Liver (tissue), 9 donors: ENCODE measurements around the gene GPR157. TPM values are rescaled to one million over a fixed set of nuclear protein-coding genes. Genes with fewer than 3 reads are reported as not detected.
A peak's percentile ranks its signal among the peaks of the same experiment; 100 is the strongest.

Source experiments
- DNase-seq: peaks from one replicate; pipeline ENCODE4 v3.0.0-alpha.2; 2017; ENCODE audit warnings: low spot score
- H3K27ac ChIP-seq, 2 donors: one replicate each; pipeline ENCODE4 v1.7.0; 2013; ENCODE audit warnings: inconsistent platforms in 2 of 2, low read length in 2 of 2, control low read depth in 1 of 2, low read depth in 1 of 2, mild to moderate bottlenecking in 1 of 2
- H3K27me3 ChIP-seq, 4 donors: one replicate each; pipeline versions ENCODE4 v1.6.1 to v1.7.0; 2013; ENCODE audit warnings: low read length in 3 of 4, inconsistent platforms in 1 of 4, mild to moderate bottlenecking in 1 of 4, moderate library complexity in 1 of 4; ENCODE audit not compliant: control insufficient read depth in 4 of 4, insufficient read depth in 4 of 4
- H3K36me3 ChIP-seq, 4 donors: one replicate each; pipeline versions ENCODE4 v1.6.1 to v1.7.0; 2013; ENCODE audit warnings: low read length in 3 of 4, mild to moderate bottlenecking in 3 of 4, low read depth in 1 of 4, moderate library complexity in 1 of 4; ENCODE audit not compliant: control insufficient read depth in 4 of 4, insufficient read depth in 3 of 4
- H3K4me1 ChIP-seq, 4 donors: one replicate each; pipeline versions ENCODE4 v1.6.1 to v1.7.0; 2013; ENCODE audit warnings: low read length in 3 of 4, mild to moderate bottlenecking in 3 of 4, moderate library complexity in 1 of 4; ENCODE audit not compliant: control insufficient read depth in 4 of 4, insufficient read depth in 4 of 4
- H3K4me3 ChIP-seq, 3 donors: one replicate each; pipeline versions ENCODE4 v1.6.1 to v1.7.0; 2013; ENCODE audit warnings: low read length in 3 of 3, control low read depth in 1 of 3, low read depth in 1 of 3, mild to moderate bottlenecking in 1 of 3
- H3K9ac ChIP-seq, 2 donors: one replicate each; pipeline ENCODE4 v1.7.0; 2013; ENCODE audit warnings: low read length in 2 of 2, mild to moderate bottlenecking in 2 of 2, moderate library complexity in 2 of 2, control low read depth in 1 of 2, low read depth in 1 of 2
- H3K9me3 ChIP-seq, 4 donors: one replicate each; pipeline versions ENCODE4 v1.6.1 to v1.7.0; 2013; ENCODE audit warnings: low read length in 3 of 4; ENCODE audit not compliant: control insufficient read depth in 4 of 4
- FOXA1 ChIP-seq: IDR thresholded peaks from 2 replicates; pipeline ENCODE4 v1.6.1; 2016; ENCODE audit warnings: antibody characterized with exemption
- FOXA2 ChIP-seq: IDR thresholded peaks from 2 replicates; pipeline ENCODE4 v1.6.1; 2016; ENCODE audit warnings: antibody characterized with exemption
- GABPA ChIP-seq, 2 donors: IDR thresholded peaks in 1 of 2; conservative IDR thresholded peaks in 1 of 2; 2 replicates each; pipeline ENCODE4 v1.6.1; 2016; ENCODE audit warnings: antibody characterized with exemption in 2 of 2, mild to moderate bottlenecking in 1 of 2, moderate library complexity in 1 of 2
- HNF4A ChIP-seq, 2 donors: conservative IDR thresholded peaks; 2 replicates each; pipeline ENCODE4 v1.6.1; 2016; ENCODE audit warnings: antibody characterized with exemption in 2 of 2, mild to moderate bottlenecking in 2 of 2
- HNF4G ChIP-seq: IDR thresholded peaks from 2 replicates; pipeline ENCODE4 v1.6.1; 2016; ENCODE audit warnings: antibody characterized with exemption
- JUND ChIP-seq, 2 donors: IDR thresholded peaks; 2 replicates each; pipeline ENCODE4 v1.6.1; 2016; ENCODE audit warnings: antibody characterized with exemption in 2 of 2
- MAX ChIP-seq: IDR thresholded peaks from 2 replicates; pipeline ENCODE4 v1.6.1; 2016; ENCODE audit warnings: antibody characterized with exemption
- NR2F2 ChIP-seq: IDR thresholded peaks from 2 replicates; pipeline ENCODE4 v1.6.1; 2016; ENCODE audit warnings: antibody characterized with exemption
- REST ChIP-seq: IDR thresholded peaks from 2 replicates; pipeline ENCODE4 v1.6.1; 2016; ENCODE audit warnings: antibody characterized with exemption, mild to moderate bottlenecking
- RXRA ChIP-seq, 2 donors: IDR thresholded peaks; 2 replicates each; pipeline ENCODE4 v1.6.1; 2017 to 2018; ENCODE audit warnings: antibody characterized with exemption in 2 of 2, mild to moderate bottlenecking in 1 of 2
- TAF1 ChIP-seq: conservative IDR thresholded peaks from 2 replicates; pipeline ENCODE4 v1.6.1; 2016; ENCODE audit warnings: antibody characterized with exemption, mild to moderate bottlenecking
- WGBS: extraction: QIAGEN DNeasy Blood & Tissue Kit; methylation state at CpG from one replicate; pipeline ENCODE4 v1.1.7; 2013; 5-methylcytosine and 5-hydroxymethylcytosine counted together
- polyA plus RNA-seq, 2 donors: library from polyadenylated mRNA; stranded (reverse) in 1 of 2; unstranded in 1 of 2; fragments of 200-250 nt in 1 of 2; fragments of >200 nt in 1 of 2; fragmentation: Nextera tagmentation in 1 of 2; extraction: Ambion mirVana in 1 of 2; gene quantifications; one replicate each; pipeline versions ENCODE4 v1.2.1 to v1.2.3, GENCODE V29; 2013 to 2015
- total RNA-seq, 2 donors: library from RNA; depleted of rRNA; stranded (reverse); fragments of >200 nt; gene quantifications; one replicate each; pipeline ENCODE4 v1.2.3, GENCODE V29; 2014
- TF ChIP-seq, protein P1 (sequence below): IDR thresholded peaks from 2 replicates; pipeline ENCODE4 v1.6.1; 2016; ENCODE audit warnings: antibody characterized with exemption
- TF ChIP-seq, protein P2 (sequence below): fragments of 150-350 bp; IDR thresholded peaks from 2 replicates; pipeline ENCODE4 v1.5.1; 2017; ENCODE audit warnings: improper control_type of control experiment, low read depth, low read length; ENCODE audit not compliant: missing input control
- TF ChIP-seq, protein P3 (sequence below): IDR thresholded peaks from 2 replicates; pipeline ENCODE4 v1.6.1; 2016; ENCODE audit warnings: antibody characterized with exemption
- donor health status: healthy.
- donor health status: healthy.
- donor health status: healthy.
- donor health status: healthy.
- donor health status: healthy.

The GPR157 gene
- total and polyA plus RNA-seq, 4 donors: 1.3 to 7.0 (median 2.2) TPM

- TF ChIP-seq, protein P1, sequence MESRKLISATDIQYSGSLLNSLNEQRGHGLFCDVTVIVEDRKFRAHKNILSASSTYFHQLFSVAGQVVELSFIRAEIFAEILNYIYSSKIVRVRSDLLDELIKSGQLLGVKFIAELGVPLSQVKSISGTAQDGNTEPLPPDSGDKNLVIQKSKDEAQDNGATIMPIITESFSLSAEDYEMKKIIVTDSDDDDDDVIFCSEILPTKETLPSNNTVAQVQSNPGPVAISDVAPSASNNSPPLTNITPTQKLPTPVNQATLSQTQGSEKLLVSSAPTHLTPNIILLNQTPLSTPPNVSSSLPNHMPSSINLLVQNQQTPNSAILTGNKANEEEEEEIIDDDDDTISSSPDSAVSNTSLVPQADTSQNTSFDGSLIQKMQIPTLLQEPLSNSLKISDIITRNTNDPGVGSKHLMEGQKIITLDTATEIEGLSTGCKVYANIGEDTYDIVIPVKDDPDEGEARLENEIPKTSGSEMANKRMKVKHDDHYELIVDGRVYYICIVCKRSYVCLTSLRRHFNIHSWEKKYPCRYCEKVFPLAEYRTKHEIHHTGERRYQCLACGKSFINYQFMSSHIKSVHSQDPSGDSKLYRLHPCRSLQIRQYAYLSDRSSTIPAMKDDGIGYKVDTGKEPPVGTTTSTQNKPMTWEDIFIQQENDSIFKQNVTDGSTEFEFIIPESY: no peak
- no peak for TF ChIP-seq HNF4A (conservative IDR thresholded peaks at IDR 0.05)
- TF ChIP-seq JUND (IDR thresholded peaks at IDR 0.05): no peak
- TF ChIP-seq FOXA2: no peak
- TF ChIP-seq, protein P2, sequence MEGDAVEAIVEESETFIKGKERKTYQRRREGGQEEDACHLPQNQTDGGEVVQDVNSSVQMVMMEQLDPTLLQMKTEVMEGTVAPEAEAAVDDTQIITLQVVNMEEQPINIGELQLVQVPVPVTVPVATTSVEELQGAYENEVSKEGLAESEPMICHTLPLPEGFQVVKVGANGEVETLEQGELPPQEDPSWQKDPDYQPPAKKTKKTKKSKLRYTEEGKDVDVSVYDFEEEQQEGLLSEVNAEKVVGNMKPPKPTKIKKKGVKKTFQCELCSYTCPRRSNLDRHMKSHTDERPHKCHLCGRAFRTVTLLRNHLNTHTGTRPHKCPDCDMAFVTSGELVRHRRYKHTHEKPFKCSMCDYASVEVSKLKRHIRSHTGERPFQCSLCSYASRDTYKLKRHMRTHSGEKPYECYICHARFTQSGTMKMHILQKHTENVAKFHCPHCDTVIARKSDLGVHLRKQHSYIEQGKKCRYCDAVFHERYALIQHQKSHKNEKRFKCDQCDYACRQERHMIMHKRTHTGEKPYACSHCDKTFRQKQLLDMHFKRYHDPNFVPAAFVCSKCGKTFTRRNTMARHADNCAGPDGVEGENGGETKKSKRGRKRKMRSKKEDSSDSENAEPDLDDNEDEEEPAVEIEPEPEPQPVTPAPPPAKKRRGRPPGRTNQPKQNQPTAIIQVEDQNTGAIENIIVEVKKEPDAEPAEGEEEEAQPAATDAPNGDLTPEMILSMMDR: no peak
- TF ChIP-seq RXRA (IDR thresholded peaks at IDR 0.05): no peak
- TF ChIP-seq FOXA1: no peak
- no peak for TF ChIP-seq HNF4G
Measured at GRCh38 chr1:9111957-9112356, 16.9 kb downstream of the GPR157 start (continued).

GRCh38 chr1:9111357-9111691, 17.6 kb downstream of the GPR157 start:
- H3K27ac ChIP-seq: no peak overlapping the region
- DNase-seq: no peak
- WGBS: 91% methylated on average over 13 of the region's 13 CpGs
- no peak overlapping the region for H3K9ac ChIP-seq
- no peaks in the 10 kb centered on the region for H3K9me3 ChIP-seq
- H3K4me3 ChIP-seq: no peak overlapping the region
- TF ChIP-seq TAF1 (no peak), REST (no peak), HNF4A (conservative IDR thresholded peaks at IDR 0.05) (no peak), NR2F2 (no peak), HNF4G (no peak)
- TF ChIP-seq, protein P3, sequence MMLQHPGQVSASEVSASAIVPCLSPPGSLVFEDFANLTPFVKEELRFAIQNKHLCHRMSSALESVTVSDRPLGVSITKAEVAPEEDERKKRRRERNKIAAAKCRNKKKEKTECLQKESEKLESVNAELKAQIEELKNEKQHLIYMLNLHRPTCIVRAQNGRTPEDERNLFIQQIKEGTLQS: no peak
- H3K36me3 ChIP-seq: peaks cover 0 to 5% (median 0%) of the 10 kb centered on the region in 4 donors
- H3K27me3 ChIP-seq: no peaks in the 10 kb centered on the region
- peaks cover 9 to 16% (median 12%) of the 10 kb centered on the region in 4 donors for H3K4me1 ChIP-seq

GRCh38 chr1:9110669-9111356, 18.1 kb downstream of the GPR157 start:
- WGBS: 41% methylated on average over 18 of the region's 18 CpGs
- Histone ChIP-seq H3K36me3 (peaks cover 0 to 5% (median 0%) of the 10 kb centered on the region in 4 donors), H3K9ac (no peak overlapping the region), H3K9me3 (no peaks in the 10 kb centered on the region), H3K4me1 (peaks cover 9 to 16% (median 12%) of the 10 kb centered on the region in 4 donors), H3K27ac (peak overlapping the region in 1 of 2 donors; percentile 30), H3K4me3 (no peak overlapping the region), H3K27me3 (no peaks in the 10 kb centered on the region)
- DNase-seq: peak; percentile 88
- TF ChIP-seq FOXA1: peak; percentile 27
- peak; percentile 32 to 77 for TF ChIP-seq RXRA (IDR thresholded peaks at IDR 0.05)
- TF ChIP-seq, protein P1: no peak
- peak; percentile 31 to 61 for TF ChIP-seq HNF4A (conservative IDR thresholded peaks at IDR 0.05)
- TF ChIP-seq GABPA (IDR thresholded peaks at IDR 0.05 in 1 of 2, conservative IDR thresholded peaks at IDR 0.05 in 1 of 2): no peak
- peak; percentile 30 for TF ChIP-seq REST
- no peak for TF ChIP-seq HNF4G
- no peak for TF ChIP-seq MAX
- TF ChIP-seq TAF1: no peak
- peak in 1 of 2 donors; percentile 39 for TF ChIP-seq JUND (IDR thresholded peaks at IDR 0.05)
